Suprapubic skin (tissue), 4 donors: ENCODE measurements around the gene SPRED2.

Experiments
- POLR2A ChIP-seq, 2 donors: fragments of 450-650 bp; IDR thresholded peaks; one replicate each; pipeline ENCODE4 v1.6.1; 2017; ENCODE audit warnings: antibody characterized with exemption in 2 of 2, mild to moderate bottlenecking in 2 of 2, moderate library complexity in 2 of 2
- POLR2AphosphoS5 ChIP-seq, 3 donors: sonication (generic); formaldehyde crosslinking; IDR thresholded peaks; one replicate each; pipeline ENCODE4 v1.6.1; 2017; ENCODE audit warnings: antibody characterized with exemption in 3 of 3

GRCh38 chr2:65282477-65283053 is 149.8 kb downstream of the SPRED2 start:
- no peak for TF ChIP-seq POLR2A (IDR thresholded peaks at IDR 0.05)
- TF ChIP-seq POLR2AphosphoS5 (IDR thresholded peaks at IDR 0.05), result no peak
